HG03442 (cell line): ENCODE data around the gene HSPA12B.

Experiments used
- ATAC-seq: cut with Tn5 transposase; IDR thresholded peaks from one replicate; pipeline ENCODE4 v1.9.1; 2021; ENCODE audit warnings: mild to moderate bottlenecking, moderate library complexity; ENCODE audit not compliant: unreplicated experiment

Gene HSPA12B

DNA sequence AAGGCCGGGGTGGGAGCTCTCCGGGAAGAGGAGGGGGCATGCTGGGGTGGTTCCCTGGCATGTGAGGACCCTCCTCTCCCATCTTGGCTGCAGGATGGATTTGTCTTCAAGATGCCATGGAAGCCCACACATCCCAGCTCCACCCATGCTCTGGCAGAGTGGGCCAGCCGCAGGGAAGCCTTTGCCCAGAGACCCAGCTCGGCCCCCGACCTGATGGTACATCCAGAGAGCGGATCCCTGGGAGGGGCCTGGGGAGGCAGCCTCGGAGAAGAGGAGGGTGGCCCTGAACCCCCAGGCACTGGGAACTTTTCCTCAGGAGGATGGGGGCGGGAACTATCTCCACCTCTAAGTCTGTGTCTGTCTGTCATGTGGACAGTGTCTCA lies 68.4 kb downstream of the HSPA12B start:
- no peak for ATAC-seq

DNA sequence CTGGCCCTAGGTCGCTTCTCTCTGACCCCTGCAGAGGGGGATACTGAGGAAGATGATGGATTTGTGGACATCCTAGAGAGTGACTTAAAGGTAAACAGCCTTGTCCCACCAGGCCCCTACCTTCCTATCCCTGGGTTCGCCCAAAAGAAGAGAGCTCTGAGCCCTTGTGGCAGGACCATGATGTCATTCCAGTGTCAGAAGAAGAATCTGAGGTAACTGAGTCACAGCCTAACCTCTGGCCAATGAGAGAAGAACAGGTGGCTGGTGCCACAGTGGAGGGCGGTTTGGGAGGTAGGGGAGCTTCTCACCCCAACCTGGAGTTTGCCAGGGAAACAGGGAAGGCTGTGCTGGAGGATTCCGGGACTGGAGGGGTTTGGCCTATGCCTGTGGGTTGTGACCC lies 68.8 kb downstream of the HSPA12B start:
- no peak for ATAC-seq

DNA sequence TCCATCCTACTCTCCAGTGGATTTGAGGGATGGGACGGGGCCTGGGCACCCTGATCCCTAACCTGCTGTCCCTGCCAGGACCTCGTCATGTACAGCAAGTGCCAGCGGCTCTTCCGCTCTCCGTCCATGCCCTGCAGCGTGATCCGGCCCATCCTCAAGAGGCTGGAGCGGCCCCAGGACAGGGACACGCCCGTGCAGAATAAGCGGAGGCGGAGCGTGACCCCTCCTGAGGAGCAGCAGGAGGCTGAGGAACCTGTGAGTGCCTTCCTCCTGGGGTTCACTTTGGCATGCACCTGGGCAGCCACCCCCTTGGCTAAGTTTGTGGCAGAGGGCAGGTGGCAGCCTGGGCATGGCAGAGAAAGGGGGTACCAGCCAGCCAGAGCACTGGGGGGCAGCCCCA lies 69.4 kb downstream of the HSPA12B start:
- ATAC-seq = no peak
